ENCODE data around the gene BMP5.

Gene BMP5

DNA sequence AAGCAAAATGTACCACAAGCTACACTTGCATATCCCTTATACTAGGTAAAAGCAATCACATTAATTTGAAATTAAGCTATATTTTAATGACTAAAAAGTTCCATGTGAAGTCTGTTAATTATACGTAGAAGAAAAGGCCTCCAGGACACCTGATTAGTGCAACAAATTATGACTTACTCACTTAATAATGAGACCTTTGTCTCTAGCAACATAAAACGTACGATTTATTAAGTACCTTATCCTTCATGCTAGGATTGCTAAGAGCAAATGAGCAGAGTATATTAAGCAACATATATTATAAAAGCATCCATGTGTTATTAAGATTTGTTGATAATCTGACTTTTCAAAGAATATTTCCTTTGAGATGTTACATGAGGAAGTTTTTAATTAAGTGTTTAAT is 2.5 kb downstream of the BMP5 start:
- DNase-seq (ENCODE audit: low read depth): no peak

GRCh38 chr6:55870181-55870813 is 5.1 kb downstream of the BMP5 start:
- DNase-seq (ENCODE audit: low read depth): no peak

DNA sequence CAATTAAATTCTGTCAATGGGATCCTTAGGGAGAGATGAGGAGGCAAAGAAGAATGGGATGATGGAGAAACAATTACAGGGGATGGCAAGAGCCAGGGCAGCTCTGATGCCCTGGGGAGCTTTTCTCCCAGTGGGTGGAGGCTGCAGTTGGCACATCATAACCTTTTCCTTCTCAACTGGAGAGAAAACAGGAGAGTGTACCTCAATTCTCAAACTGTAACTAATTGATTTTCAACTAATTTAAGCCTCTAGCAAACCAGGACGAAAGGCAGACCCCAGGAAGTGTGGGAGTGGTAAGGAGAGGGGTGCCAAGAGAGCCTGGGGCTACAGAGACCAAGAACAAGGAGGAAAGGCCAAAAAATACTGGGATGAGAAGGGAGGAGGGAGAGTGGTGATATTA is 5.7 kb downstream of the BMP5 start:
- DNase-seq (ENCODE audit: low read depth): no peak

DNA sequence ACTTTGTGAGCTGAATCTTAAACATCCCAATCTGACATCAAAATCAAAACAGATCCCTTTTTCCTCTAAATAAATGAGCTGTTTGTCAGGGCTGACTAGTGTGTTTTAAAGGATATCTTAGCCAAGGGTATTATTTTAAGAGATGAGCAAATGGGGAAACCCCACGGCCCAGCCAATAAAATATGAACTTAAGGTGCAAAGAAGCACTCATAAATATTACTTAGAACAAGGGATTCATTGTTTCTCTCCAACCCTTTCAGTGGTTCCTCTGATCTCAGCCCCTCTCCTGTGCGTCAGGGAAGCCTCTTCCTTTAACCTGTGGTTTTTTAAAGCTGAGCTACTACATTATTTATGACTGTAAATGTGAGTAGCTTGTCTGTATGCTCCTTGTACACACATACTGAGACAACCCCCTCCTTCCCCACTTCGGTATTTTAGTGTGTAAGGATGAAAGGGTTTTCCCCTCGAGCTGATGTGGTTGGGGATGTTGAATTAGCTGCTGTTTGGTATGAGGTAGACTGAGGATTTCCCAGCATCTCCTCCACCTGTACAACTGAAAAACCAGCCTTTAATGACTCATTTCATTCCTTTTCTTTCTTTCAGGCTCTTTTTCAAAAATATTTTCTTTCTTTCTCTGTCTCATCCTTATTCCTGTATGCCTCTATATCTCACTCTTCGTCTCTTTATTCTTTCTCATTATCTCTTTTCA is 6.5 kb downstream of the BMP5 start:
- no peak for DNase-seq (ENCODE audit: low read depth)

- no peak for DNase-seq (ENCODE audit: low read depth)
These were observed 7.2 kb downstream of the BMP5 start for GRCh38 chr6:55868176-55868575.

DNA sequence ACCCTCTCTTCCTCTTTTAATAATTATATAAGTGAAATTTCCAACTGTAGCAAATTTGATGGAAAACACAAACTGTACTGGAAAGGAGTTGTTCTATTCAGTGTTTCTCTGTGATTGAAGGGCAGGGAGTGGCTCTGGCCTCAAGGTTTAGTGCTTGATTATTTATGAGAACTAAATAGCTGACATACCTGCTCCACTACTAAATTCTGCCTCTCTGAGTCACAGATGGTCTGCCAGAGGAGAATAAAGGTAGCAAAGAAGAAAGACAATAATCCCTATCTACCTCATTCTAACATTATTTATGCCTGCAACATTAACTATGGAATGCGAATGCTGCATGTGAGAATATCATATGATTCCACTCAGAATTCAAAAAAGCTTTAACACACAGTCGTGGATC is 9.3 kb downstream of the BMP5 start:
- DNase-seq (ENCODE audit: low read depth): no peak

DNA sequence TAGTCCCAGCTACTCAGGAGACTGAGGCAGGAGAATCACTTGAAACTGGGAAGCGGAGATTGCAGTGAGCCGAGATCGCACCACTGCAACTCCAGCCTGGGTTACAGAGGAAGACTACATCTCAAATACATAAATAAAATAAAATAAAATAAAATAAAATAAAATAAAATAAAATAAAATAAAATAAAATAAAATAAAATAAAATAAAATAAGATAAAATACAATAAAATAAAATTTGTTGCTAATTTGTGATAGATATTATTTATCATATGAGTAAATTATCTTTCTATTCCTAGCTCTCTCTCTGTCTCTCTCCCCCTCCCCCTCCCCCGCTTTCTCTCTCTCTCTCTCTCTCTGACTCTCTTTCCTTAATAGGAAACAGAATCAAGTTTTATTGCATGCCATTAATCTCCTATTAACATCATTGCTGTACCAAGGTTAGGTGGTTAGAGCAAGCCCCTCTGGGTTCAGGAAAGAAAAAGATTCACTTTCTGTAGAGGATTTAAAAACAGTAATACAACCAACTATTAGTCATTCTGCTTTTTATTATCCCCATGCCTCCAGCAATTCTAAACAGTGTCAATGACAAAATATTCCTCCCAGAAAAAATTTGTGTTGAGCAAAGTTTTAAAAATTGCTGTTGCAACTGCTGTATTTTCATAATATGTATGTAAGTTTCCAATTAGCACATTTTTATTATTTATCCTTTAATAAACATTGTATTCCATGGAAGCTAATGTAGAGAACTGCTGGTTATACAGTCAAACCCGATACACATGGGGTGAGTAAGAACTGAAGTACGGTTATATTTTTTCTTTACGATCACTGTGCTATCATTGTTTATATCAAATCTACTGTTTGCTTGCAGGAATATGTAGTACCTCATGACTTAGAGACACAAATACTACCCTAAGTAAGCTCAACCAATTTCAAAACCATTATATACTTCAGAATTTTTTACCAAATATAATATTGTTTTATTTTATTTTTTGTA is 22.1 kb downstream of the BMP5 start:
- DNase-seq (ENCODE audit: low read depth): no peak

GRCh38 chr6:55841341-55841740 is 34.0 kb downstream of the BMP5 start:
- DNase-seq (ENCODE audit: low read depth): no peak

- no peak for DNase-seq (ENCODE audit: low read depth)
These were observed 36.3 kb downstream of the BMP5 start for GRCh38 chr6:55839080-55839479.

GRCh38 chr6:55836945-55837344 is 38.4 kb downstream of the BMP5 start:
- no peak for DNase-seq (ENCODE audit: low read depth)

DNA sequence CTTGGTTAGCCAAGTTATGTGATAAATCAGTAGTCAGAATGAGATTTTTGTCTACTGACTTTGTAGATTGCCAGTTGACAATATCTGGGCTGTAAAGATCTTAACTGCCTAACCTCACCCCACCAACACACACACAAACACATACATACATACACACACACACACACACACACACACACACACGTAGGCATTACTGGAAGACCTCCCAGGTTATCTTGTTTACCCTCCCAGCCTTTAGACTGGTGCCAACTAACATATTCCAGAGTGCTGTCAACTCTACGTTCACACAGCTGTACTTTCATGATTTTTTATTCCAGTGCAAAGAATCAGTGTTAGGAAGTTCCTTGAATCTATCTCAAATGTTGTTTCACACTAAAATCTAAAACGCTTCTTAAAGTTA is 38.9 kb downstream of the BMP5 start:
- no peak for DNase-seq (ENCODE audit: low read depth)

DNA sequence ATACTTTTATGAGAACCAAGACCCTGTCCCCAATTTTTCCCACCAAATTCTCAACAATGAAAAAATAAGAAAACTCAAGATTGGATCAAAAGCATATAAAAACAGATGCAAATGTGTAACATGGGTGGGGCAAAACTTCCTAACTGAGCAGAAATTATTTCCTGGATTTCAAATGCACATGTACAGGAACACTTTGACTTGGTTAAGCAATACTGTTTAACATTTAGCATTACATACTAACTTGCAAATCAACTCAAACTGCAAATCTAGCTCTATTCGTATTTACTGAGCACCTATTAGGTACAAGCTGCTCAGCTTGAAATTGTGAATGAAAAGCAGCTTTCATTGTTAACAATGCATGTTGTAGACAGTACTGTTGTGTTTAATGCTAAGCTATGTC is 40.2 kb downstream of the BMP5 start:
- no peak for DNase-seq (ENCODE audit: low read depth)

GRCh38 chr6:55833284-55833683 is 42.1 kb downstream of the BMP5 start:
- DNase-seq (ENCODE audit: low read depth): no peak

- DNase-seq (ENCODE audit: low read depth): no peak
These were observed 47.4 kb downstream of the BMP5 start for GRCh38 chr6:55827818-55828522.

DNA sequence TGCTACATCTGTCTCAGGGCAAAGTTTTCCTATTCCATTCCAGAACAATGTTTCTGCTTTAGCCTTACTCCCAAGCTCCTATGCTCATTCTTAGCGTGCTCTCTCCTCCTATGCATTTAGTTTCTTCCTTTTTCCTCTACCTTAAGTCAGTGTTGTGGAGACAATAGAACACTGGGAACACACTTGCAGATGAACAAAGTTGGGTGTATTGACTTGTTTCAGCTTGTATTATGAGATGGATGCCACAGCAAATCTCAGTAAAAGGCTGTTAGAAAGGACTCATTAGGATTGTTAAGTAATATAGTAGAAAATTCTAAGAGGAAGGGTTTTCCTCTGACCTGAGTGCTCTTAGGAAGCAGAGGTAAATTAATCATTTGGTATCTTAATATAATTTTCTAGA is 48.4 kb downstream of the BMP5 start:
- no peak for DNase-seq (ENCODE audit: low read depth)

- no peak for DNase-seq (ENCODE audit: low read depth)
These were observed 49.9 kb downstream of the BMP5 start for GRCh38 chr6:55825402-55826051.

DNA sequence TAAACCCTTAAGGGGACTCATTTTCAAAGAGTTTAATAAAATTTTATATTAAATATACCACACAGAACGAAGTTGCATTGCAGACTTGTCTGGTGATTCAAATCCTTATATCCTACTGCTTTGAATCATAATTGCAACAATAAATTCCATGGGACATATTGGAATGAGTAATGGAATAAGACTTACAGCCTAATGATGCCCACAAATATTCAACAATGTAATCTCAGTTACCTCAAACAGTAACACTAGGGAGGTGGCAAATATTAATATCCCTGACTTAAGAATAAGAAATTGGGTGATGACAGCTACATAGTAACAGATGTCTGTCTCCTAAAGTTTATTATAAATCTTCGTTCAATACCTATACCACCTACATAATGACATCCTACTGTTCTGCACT is 52.6 kb downstream of the BMP5 start:
- no peak for DNase-seq (ENCODE audit: low read depth)

- DNase-seq (ENCODE audit: low read depth): no peak
These were observed 53.4 kb downstream of the BMP5 start for GRCh38 chr6:55822005-55822404.

- no peak for DNase-seq (ENCODE audit: low read depth)
These were observed 54.7 kb downstream of the BMP5 start for GRCh38 chr6:55820696-55821095.

DNA sequence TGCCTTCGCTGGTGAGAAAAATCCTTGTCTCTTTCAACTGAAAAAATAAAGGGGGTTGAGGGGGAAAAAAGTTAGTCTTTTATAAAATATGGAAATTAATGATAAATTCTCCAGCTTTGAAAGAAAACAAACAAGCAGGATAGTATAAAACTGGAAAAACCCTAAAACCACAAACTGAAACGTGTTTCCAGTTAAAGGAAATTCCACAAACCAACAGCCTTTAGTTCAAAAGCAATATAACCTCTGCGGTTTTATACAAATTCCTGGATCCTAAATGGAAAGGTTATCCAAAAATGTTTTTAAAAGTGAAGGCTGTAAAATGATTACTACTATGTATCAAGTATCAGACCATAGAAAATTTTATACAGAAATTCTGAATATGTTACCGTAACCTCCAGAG is 55.6 kb downstream of the BMP5 start:
- no peak for DNase-seq (ENCODE audit: low read depth)

GRCh38 chr6:55818482-55818881 is 56.9 kb downstream of the BMP5 start:
- DNase-seq (ENCODE audit: low read depth): no peak

DNA sequence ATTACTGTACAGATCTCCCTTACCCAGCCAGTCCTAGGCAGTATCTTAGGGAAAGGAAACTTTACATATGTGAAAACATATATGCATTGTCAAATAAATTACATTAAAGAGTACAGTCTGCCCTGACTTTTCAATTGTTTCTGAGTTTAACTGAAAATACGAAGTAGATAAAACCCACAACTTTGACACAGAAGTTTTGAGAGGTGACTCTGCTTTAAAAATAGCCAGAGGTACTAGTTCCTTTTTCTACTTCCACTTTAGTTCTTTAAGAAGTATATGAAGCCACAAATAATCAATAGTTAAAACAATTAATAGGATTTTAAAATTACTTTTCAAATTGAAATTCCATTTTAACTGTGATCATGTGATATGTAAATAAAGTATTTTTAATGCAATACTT is 62.9 kb downstream of the BMP5 start:
- DNase-seq (ENCODE audit: low read depth): no peak
